GM18907 (cell line): ENCODE data around the gene VGLL4.

Experiments used
- ATAC-seq: cut with Tn5 transposase; IDR thresholded peaks from one replicate; pipeline ENCODE4 v1.9.1; 2021; ENCODE audit warnings: mild to moderate bottlenecking, moderate library complexity; ENCODE audit not compliant: unreplicated experiment

Gene VGLL4

DNA sequence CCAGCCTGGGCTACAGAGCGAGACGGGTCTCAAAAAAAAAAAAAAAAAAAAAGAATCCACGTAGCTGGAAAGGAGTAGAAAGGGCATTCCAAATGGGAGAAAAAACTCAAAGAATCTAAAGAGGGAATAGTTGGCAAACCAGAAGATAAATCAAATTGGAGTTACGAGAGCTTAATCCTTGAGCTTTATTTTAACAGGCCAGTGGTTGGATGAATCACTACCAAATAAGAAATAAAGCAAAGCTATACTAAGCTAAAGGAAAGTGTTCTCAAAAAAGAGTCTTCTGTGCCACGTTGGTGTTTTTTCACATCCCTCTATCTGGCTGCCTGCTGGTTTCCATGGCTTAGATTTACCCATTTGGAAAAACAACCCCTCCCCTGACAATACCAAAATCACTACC, 14.0 kb downstream of the VGLL4 start:
- no peak for ATAC-seq

DNA sequence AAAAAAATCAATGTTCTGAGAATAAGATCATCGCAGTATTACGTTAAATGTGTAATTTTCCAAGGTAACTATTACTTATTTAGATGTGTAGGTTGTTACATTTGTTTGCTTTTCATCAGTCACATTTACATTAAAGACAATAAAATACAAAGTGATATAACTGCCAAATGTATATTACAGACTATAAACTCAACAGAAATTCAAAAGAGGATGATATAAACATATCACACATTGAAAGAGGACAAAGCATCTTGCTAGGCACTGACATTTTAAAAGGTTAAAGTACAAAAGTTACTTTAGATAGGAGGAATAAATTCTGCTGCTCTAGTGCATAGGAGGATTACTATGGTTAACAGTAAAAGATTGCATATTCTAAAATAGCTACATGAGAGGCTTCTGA, 16.1 kb downstream of the VGLL4 start:
- ATAC-seq, result no peak

DNA sequence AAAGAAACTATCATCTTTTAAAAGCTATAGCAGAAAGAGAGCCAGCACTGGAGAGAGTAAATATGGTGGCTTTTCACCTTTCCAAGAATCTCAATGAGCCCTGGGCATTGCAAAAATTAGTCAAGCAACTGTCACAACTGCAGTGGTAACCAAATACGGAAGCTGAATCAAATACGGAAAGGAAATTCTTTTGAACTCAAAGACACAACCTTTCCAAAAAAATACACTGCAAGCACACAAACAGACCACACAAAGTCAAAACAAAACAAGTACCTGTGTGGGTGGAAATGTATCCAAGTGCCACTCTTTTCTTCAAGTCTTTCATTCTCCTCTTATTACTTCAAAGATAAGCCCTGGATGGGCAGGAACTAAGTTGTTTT, 17.6 kb downstream of the VGLL4 start:
- ATAC-seq, result no peak

DNA sequence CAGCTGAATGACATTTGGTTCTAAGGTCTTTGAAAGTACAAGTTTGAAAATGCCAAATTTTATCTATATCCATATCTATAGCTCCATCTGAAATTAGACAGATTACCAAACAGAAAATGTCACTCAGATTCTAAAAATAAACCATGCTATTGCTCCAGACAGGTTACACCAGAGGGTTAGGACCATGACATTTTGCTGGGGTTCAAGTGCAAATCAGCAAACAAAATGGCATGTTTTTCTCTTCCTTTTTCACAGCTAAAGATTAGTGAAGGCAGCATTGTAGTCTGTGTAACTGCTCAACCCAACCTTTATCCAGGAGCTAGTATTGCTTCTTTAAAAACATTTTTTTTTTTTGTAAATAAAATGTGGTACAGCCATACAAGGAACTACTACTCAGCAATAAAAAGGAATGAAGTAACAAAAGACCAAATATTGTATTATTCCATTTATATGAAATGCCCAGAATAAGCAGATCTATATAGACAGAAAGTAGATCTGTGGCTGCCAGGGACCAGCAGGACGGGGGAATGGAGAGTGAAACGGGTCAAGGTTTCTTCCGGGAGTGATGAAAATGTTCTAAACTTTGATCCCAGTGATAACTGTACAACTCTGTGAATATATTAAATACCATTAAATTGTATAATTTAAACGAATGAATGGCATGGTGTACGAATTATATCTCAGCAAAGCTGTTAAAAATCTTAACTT, 18.2 kb downstream of the VGLL4 start:
- ATAC-seq, result no peak

DNA sequence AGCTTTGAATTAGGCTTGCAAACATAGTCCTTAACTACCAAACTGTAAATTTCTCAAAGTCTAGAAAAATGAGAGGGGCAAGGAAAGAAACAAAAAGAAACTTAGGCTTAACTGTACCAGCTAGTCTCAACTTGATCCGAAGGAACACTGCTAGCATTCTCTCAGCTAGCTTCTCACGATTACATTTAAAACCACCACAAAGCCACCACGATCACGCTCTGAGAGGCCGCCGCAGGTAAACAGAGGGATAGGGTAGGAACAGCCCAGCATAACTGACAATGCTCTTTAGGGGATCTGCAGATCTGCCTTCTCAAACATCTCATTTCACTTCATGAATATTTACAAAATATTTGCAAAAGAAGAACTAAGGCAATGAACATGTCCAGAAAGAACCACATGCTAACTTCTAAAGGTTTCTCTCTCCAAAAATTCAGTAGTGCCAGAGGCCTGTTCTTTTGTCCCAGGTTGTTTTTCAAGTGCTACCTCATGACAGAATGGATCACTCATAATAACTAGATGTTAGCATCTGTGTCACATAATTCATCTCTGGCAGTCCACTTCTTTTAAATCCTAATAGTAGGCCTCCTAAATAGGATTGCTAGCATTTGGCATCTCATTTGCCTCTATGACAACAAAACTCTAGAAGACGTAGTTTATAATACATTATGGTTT, 18.9 kb downstream of the VGLL4 start:
- ATAC-seq, result no peak

DNA sequence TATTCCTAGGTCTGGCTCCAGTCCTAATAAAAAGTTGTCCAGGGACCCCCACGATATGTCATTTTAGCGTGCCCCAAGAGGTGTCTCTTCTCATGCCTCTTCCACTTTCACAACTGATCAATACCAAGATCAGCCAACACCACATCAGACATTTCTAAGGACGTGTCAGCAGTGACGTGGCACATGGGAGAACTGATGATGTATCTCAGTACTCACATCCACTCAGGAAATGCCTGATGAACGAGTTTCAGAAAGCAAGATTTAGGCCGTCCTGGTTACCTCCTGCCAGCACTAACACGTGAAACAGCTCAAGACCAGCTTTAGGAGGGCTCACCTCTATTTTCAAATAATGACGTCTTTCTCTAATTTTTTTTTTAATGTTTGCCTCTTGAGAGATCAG, 19.6 kb downstream of the VGLL4 start:
- ATAC-seq, result no peak

DNA sequence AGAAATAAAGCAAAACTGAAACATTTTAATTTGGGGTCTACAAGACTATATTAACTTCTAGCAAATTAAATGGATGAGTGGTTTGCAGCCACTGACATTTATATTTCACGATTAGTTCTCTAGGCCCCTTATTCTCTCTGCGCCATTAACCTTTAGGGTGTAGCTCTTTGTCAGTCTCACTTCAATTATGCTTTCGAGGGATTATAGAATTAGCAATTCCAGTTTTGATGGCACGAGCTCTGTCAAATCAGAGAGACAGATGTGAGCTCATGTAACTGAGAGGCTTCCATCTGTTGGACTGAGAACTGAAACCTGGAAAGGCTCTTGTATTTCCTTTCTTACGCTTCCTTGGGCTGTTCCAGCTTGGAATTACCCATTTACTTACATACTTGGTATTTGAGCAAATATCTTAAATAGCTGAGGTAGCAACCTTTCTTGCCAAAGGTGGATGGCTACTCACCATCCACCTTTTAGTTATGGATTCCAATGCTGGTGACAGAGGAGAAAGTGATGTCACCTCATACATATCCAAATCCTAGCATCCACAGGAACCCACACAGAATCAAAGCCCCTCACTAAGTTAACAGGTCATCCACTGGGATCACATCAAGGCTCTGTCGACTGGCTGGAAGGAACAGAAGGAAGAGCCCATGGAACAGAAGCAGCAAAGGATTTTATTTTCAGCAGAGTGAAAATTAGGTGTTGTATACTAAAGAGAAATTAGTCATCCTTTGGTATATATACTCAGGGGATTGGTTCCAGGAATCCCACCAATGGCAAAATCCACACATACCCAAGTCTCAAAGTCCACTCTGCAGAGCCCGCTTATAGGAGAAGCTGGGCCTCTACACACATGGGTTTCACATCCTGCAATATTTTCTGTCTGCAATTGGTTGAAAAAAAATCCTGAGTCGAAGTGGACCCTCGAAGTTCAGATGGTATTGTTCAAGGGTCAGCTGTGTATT, 20.8 kb downstream of the VGLL4 start:
- ATAC-seq, result no peak

DNA sequence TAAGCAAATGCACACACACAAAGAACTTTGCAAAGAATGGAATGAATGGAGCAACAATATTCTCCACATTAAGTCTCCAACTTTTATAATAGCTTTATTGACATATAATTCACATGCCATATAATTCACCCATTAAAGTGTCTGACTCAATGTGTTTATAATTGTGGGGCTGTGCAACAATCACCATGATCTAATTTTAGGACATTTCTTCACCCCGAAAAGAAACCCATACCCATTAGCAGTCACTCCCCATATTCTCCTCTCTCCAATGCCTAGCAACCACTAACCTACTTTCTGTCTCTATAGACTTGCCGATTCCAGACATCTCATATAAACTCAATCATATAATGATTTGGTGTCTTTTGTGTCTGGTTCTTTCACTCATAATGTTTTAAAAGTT, 22.6 kb downstream of the VGLL4 start:
- ATAC-seq, result no peak

DNA sequence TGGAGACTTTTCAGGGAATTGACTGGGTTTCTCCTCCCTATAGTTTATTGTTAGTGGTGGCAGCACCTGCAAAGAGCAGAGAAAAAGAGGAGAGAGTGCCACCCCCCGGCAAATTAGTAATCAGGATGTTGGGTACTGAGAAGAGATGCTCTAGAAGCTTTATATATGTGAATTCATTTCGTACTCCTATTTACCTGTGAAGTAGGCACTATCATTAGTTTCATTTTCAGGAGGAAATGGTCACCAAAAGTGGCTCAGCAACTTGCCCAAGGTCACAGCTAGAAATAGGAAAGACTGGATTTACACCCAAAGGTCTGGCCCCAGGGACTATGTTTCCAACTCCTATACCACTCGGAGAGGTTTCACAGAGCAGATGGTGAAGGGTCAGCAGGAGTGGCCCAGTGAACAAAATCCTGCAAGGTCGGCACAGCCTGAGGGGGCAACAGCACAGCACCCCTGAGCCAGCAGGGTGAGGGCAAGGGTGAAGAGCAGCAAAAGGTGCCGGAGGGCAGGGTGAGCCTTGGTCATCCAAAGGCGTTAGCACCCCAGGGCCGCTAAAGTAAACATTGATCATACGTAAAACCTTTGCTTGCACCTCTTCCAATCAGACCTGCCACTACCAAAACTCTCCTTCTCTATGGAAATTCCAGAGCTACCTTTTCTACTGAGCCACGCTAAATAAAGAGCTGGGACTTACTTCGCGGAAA, 23.6 kb downstream of the VGLL4 start:
- ATAC-seq, result no peak

DNA sequence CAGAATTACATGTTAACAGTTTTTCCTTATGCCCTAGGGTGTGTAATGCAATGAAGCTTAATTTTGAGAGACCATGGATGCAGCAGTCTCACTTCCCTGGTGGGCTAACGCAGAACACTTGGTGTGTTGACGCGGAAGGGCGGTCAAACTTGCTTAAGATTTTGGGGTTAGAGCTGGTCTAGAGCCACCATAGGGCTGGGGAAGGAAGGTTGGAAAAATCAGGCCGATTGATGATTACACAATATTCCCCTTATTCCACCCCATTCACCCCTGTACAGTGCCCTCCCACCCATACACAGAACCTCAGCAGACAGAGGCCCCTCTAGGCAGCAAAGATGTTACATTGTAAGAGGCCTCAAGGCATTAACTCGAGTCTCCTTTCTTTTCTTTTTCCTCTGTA, 24.3 kb downstream of the VGLL4 start:
- ATAC-seq, result no peak

DNA sequence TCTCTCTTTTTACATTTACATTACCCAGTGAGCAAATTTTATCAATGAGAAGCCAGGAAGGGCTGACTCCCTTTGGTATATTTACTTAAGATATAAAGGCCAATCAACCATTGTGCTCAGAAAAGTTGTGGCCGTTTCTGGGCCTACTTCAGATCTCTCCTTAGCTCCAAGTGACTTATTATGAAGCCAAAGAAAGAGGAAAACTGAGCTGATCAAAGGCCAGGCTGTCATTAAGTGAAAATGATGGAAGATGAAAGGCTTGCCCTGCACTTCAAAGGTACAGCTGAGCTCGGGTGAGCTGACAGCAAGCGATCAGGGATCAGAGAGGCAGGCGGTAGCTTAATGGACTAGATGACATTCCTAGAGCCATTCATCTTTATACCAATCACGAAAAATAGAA, 24.8 kb downstream of the VGLL4 start:
- no peak for ATAC-seq

DNA sequence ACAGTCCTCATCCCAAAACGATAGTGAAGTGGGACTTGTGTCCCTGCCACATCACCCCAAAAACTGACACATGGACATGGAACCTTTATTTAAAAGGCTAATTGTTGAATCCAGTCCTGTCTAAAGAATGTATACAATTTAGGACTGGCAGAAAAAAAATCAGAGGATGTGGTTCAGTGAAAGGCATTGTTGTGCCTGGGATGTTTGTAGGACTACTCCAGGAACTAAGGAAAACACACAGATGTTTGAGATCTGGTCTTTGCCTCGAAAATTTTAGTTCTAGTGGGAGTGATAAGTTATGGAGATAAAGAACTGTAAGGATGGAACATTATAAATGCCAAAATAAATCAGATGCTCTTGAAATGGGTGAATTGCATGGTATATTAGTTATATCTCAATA, 27.2 kb downstream of the VGLL4 start:
- ATAC-seq, result no peak

DNA sequence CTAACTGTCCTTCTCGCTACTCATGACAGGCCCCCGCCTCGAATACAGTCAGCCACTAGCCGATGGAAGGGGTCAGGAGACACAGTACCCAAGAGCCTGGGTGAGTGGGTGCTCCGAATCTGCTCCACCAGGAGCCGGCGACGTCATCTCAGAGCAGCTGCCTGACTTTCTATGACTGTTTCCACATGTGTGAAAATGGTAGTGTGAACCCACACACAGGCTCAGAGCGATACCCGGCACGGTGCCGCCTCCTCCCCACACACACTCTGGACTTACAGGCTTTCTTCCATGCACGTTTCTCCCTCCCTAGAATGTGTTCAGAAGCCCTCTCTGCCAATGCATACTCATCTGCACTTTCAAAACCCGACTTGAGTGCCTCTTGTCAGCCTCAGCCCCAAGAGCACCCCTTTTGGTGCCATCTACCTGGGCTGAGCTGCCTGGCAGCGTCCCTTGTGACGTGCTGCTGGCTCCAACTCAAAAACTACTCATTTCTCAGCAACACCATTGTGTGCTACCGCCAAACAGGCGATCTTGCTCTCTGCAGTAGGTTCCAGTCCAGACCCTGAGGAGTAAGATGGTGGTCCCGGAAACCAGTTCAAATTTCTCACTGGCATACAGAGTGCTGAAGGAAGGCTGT, 29.7 kb downstream of the VGLL4 start:
- ATAC-seq, result no peak

DNA sequence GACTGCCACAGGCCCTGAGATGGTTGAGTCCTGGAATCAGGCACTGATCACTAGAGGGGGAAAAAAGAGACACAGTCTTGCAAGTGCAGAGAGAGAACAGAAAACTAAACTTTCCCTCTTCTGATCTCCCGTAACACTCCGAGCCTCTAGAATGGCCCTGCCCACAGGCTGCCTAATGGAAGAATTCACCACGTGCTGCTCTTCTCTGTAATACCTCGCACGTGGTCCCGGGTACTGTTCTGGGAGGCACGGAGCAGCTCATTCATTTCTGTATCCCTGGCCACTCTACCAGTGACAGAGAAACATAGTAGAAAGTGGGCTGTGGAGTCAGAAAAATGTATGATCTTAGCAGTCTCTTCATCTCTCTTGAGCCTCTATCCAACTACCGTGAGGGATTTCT, 30.4 kb downstream of the VGLL4 start:
- ATAC-seq, result no peak

DNA sequence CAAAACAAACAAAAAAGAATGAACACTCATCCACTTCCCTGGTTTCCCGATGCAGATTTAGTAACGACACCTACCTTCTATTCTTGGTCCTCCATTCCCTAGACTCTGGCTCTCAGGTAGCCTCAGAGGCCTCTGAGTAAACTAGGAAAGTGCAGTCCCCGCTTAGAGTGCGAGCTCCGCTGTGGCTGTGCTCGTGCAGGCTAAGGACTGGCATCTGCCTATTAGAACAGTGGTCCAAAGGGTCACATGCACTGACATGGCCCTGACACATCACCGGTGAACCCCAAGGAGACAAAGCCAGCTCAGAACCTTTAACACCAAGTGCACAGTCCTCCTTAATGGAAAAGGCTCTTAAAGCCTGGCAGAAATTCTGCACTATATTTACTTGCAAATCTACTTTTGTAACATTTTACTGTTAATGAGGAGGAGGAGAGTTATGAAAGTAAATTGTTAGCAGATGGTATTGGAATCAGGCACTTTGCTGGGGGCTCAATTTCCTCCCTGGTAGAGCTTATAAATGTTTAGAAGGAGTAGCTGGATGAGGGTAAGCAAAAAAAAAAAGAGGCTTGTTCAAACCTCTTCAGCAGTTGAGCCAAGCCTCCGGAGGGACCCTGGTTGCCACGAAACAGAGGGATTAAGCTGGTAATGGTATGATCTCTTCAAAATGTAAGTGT, 31.1 kb downstream of the VGLL4 start:
- no peak for ATAC-seq

DNA sequence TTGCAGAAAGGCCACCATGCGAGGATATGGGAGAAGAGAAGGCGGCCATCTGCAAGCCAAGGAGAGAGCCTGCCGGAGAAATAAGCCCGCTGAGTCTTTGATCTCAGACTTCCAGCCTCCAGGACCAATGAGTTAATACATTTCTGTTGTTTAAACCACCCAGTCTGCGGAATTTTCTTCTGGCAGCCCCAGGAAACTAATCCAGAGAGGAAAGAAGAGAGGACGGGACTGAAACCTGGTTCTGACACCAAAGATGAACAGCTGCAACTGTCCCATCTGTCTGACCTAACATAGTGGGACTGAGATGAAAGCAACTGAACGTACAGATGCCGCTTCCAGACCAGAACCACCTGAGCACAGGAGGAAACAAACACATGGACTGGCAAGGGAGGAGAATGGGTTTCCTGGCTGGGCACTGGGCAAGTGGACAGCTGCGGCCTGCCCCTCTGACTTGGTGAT, 32.3 kb downstream of the VGLL4 start:
- no peak for ATAC-seq

DNA sequence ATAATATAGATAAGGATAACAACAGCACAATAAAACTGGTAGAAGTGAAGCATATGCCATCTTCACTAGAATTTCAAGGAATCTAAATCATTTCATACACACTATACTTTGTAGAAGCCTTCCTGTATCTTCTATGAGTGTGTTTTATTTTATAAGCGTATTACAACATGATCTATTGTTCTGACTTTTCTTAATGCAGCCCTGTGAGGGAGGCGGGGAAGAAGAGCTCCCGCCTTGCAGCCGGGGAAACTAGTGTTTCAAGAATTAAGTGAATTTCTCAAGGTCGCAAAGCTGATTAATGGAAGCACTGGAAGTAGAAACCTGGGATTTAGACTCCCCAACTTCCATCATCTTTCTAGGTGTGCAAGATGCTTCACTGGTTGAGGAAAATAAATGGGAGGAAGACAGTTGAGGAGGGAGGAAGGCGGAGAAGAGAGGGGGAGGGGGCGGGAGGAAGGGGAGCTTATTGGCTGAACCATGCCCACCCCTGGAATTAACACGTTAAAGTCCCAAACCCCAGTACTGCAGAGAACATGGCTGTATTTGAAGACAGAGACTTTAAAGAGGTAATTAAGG, 32.9 kb downstream of the VGLL4 start:
- ATAC-seq, result no peak

DNA sequence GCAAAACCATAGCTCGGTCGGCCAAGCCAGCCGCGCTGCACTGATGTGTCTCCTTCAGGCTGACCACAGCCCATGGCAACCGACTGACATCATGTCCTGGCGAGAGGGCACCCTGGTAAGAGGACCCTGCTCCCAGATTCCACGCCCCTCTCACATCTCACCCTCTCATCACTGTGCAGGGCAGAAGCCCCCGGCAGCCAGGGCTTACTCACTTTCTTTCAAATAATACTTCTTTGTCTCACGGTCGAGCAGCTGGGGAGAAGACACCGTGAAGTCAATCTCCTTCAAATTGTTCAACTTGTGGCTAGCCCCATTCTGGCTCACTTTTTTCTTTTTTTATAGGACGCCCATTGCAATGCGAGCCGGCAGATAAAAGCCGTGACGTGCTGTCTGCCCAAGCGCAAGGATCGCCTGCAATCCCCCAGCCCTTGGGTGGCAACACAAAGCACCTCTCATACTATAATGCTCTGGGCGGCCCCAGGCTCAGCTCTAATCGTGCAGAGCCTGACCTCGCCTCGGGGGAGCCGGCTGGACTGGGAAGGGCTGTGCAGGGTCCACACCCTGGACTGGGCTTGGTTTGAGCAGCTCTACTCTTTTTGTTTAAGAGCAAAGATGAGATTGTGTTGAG, 33.6 kb downstream of the VGLL4 start:
- ATAC-seq, result no peak

DNA sequence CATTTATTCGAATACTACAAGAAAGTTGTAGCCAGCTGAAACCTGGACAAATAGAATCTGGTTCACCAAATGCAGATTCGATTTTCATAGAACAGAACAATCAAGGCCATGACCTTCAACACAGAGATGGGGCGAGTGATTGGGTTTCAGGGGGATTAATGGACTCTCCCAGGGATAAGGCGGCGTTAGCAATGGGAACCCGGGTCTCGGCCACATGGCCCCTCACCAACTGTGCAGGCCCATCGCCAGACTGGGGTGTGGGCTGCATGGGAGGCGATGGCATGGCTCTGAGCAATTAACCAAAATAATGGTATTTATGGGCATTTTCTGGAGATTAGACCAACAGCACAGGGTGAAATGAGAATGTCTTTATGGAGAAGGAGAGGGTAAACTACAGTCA, 34.2 kb downstream of the VGLL4 start:
- no peak for ATAC-seq
